Endodermal cell (in vitro differentiated cells): ENCODE data around the gene PSD2. TPM values are rescaled to one million over a fixed set of nuclear protein-coding genes. Genes with fewer than 3 reads are reported as not detected.

Experiments
- DNase-seq: peaks from one replicate; pipeline ENCODE4 v3.0.0-alpha.2; 2017
- H3K27ac ChIP-seq: 2 replicates; pipeline ENCODE4 v1.5.1; 2013; ENCODE audit warnings: mild to moderate bottlenecking, low read depth, low read length, moderate library complexity
- H3K27me3 ChIP-seq: 2 replicates; pipeline ENCODE4 v1.6.1; 2013; ENCODE audit warnings: mild to moderate bottlenecking, low read length, moderate library complexity; ENCODE audit not compliant: insufficient read depth, control insufficient read depth, poor library complexity, severe bottlenecking
- H3K36me3 ChIP-seq: 2 replicates; pipeline ENCODE4 v1.7.0; 2013; ENCODE audit warnings: mild to moderate bottlenecking, low read length, moderate library complexity; ENCODE audit not compliant: control insufficient read depth, insufficient read depth
- H3K4me1 ChIP-seq: one replicate; pipeline ENCODE4 v1.7.0; 2013; ENCODE audit warnings: low read length; ENCODE audit not compliant: control insufficient read depth, insufficient read depth
- H3K4me3 ChIP-seq: 2 replicates; pipeline ENCODE4 v1.5.1; 2013; ENCODE audit warnings: mild to moderate bottlenecking, low read length, moderate library complexity
- H3K9ac ChIP-seq: 2 replicates; pipeline ENCODE4 v1.6.1; 2013; ENCODE audit warnings: mild to moderate bottlenecking, low read length, moderate library complexity; ENCODE audit not compliant: poor library complexity, severe bottlenecking; ENCODE audit errors: extremely low read depth
- H3K9me3 ChIP-seq: 2 replicates; pipeline ENCODE4 v1.6.1; 2013; ENCODE audit warnings: mild to moderate bottlenecking, low read length, moderate library complexity; ENCODE audit not compliant: control insufficient read depth
- H3K27ac Mint-ChIP-seq: 2 replicates; pipeline ENCODE4 v1.8.0; 2020; ENCODE audit warnings: mixed read lengths
- H3K27me3 Mint-ChIP-seq: 2 replicates; pipeline ENCODE4 v1.8.0; 2021; ENCODE audit warnings: mild to moderate bottlenecking, mixed read lengths; ENCODE audit not compliant: insufficient read depth
- H3K36me3 Mint-ChIP-seq: 2 replicates; pipeline ENCODE4 v1.8.0; 2020; ENCODE audit warnings: low read depth, mixed read lengths
- H3K4me1 Mint-ChIP-seq: 2 replicates; pipeline ENCODE4 v1.8.0; 2020; ENCODE audit warnings: mixed read lengths
- H3K4me3 Mint-ChIP-seq: 2 replicates; pipeline ENCODE4 v1.8.0; 2020; ENCODE audit warnings: mild to moderate bottlenecking, moderate library complexity, mixed read lengths
- H3K9me3 Mint-ChIP-seq: 2 replicates; pipeline ENCODE4 v1.8.0; 2020; ENCODE audit warnings: mild to moderate bottlenecking, mixed read lengths
- CTCF ChIP-seq: fragments of 200-600 bp; sonication (generic); conservative IDR thresholded peaks from 2 replicates; pipeline ENCODE4 v1.5.0; 2021; ENCODE audit warnings: antibody characterized with exemption, mild to moderate bottlenecking
- WGBS, 2 experiments: methylation state at CpG; one replicate each; pipeline versions ENCODE4 v1.1.5 to v1.1.7; 2013; ENCODE audit warnings: missing lambda C conversion rate in 2 of 2, mixed read lengths in 1 of 2; ENCODE audit not compliant: insufficient coverage in 1 of 2, insufficient read length in 1 of 2; 5-methylcytosine and 5-hydroxymethylcytosine counted together
- total RNA-seq, 2 donors: library from RNA; stranded (reverse); fragmentation: NEBNext Ultra II Directional in 1 of 2; extraction: Animal tissue kit (Norgen Biotek cat#: 25700) in 1 of 2; gene quantifications; 2 replicates in 1 of 2; 3 replicates in 1 of 2; pipeline ENCODE4 v1.2.1, GENCODE V29; 2021

The PSD2 gene
- total RNA-seq, 2 donors from 2014 or later: 0.55 to 2.5 TPM

- H3K4me1 ChIP-seq: no peaks in the 10 kb centered on the region
- Mint-ChIP-seq H3K36me3 (no peaks in the 10 kb centered on the region), H3K9me3 (no peaks in the 10 kb centered on the region), H3K4me1 (no peaks in the 10 kb centered on the region), H3K27me3 (peaks cover 66% of the 10 kb centered on the region), H3K4me3 (no peak overlapping the region), H3K27ac (no peak overlapping the region)
- no peak overlapping the region for H3K27ac ChIP-seq
- H3K36me3 ChIP-seq: no peaks in the 10 kb centered on the region
- H3K27me3 ChIP-seq: peaks cover 66% of the 10 kb centered on the region
- peak; percentile 95 for TF ChIP-seq CTCF
- DNase-seq: peak; percentile 96
- no peaks in the 10 kb centered on the region for H3K9me3 ChIP-seq
- H3K9ac ChIP-seq: no peak overlapping the region
- no peak overlapping the region for H3K4me3 ChIP-seq
- WGBS, 2 experiments: 40 to 53% methylated on average over 12 to 18 of the region's 18 CpGs
Measured at GRCh38 chr5:139844472-139845145, 49.0 kb downstream of the PSD2 start.

- H3K4me1 ChIP-seq: no peaks in the 10 kb centered on the region
- H3K36me3 Mint-ChIP-seq: no peaks in the 10 kb centered on the region
- H3K4me1 Mint-ChIP-seq: no peaks in the 10 kb centered on the region
- no peak overlapping the region for H3K27ac ChIP-seq
- no peak overlapping the region for H3K27ac Mint-ChIP-seq
- WGBS, 2 experiments: 87 to 96% methylated on average over 8 to 18 of the region's 18 CpGs
- H3K36me3 ChIP-seq: no peaks in the 10 kb centered on the region
- no peak overlapping the region for H3K4me3 Mint-ChIP-seq
- peaks cover 70% of the 10 kb centered on the region for H3K27me3 ChIP-seq
- no peaks in the 10 kb centered on the region for H3K9me3 ChIP-seq
- no peaks in the 10 kb centered on the region for H3K9me3 Mint-ChIP-seq
- peaks cover 77% of the 10 kb centered on the region for H3K27me3 Mint-ChIP-seq
- no peak overlapping the region for H3K9ac ChIP-seq
- TF ChIP-seq CTCF: no peak
- no peak overlapping the region for H3K4me3 ChIP-seq
- no peak for DNase-seq
Measured at GRCh38 chr5:139845846-139846681, 50.5 kb downstream of the PSD2 start.

- H3K27ac ChIP-seq: no peak overlapping the region
- H3K4me1 ChIP-seq: no peaks in the 10 kb centered on the region
- H3K27me3 Mint-ChIP-seq: peaks cover 78% of the 10 kb centered on the region
- H3K36me3 ChIP-seq: no peaks in the 10 kb centered on the region
- no peak for TF ChIP-seq CTCF
- 56 to 61% methylated on average over 5 to 10 of the region's 10 CpGs for WGBS, 2 experiments
- H3K9me3 Mint-ChIP-seq: no peaks in the 10 kb centered on the region
- no peaks in the 10 kb centered on the region for H3K9me3 ChIP-seq
- DNase-seq: no peak
- no peak overlapping the region for H3K4me3 Mint-ChIP-seq
- H3K27me3 ChIP-seq: peaks cover 65% of the 10 kb centered on the region
- no peak overlapping the region for H3K4me3 ChIP-seq
- H3K4me1 Mint-ChIP-seq: no peaks in the 10 kb centered on the region
- no peak overlapping the region for H3K9ac ChIP-seq
- no peak overlapping the region for H3K27ac Mint-ChIP-seq
- peaks cover 6% of the 10 kb centered on the region for H3K36me3 Mint-ChIP-seq
Measured at GRCh38 chr5:139847091-139847490, 51.5 kb downstream of the PSD2 start.
